ENCODE measurements around the gene KRTAP21-2. TPM values are rescaled to one million over a fixed set of nuclear protein-coding genes. Genes with fewer than 3 reads are reported as not detected.

KRTAP21-2 gene
- total RNA-seq (2014; rRNA removed; shearing (Covaris generic)) (not detected in 2 replicates), polyA plus RNA-seq (2016; fragmentation: Nextera tagmentation; extraction: Ambion mirVana) (not detected in 2 replicates)

GRCh38 chr21:30747159-30747558 lies at the start of gene KRTAP21-2:
Gene KRTAP21-2 (minus strand): TSS chr21:30747259. CDS start chr21:30747202, 57 bp downstream.
- Histone ChIP-seq H3K4me3 (no peak within 1 kb of the TSS), H3K27me3 (replicated peaks; ENCODE audit: insufficient read depth) (no peaks in the 10 kb centered on the region), H3K9ac (no peak within 1 kb of the TSS), H2AFZ (no peak within 1 kb of the TSS), H3K79me2 (ENCODE audit: insufficient read depth) (no peaks in the 10 kb centered on the region), H3K4me1 (ENCODE audit: insufficient read depth) (no peaks in the 10 kb centered on the region), H4K20me1 (ENCODE audit: insufficient read depth) (no peaks in the 10 kb centered on the region), H3K36me3 (ENCODE audit: low read depth) (no peaks in the 10 kb centered on the region), H3K9me3 (ENCODE audit: low read depth) (no peaks in the 10 kb centered on the region), H3K27ac (no peak within 1 kb of the TSS), H3F3A (ENCODE audit: insufficient read depth) (no peaks in the 10 kb centered on the region), H3K4me2 (ENCODE audit: unreplicated experiment) (no peak within 1 kb of the TSS), H3K9me2 (ENCODE audit: insufficient read depth) (no peaks in the 10 kb centered on the region)
- no peak for DNase-seq
- in situ Hi-C loops (cut with MboI) = no loop called here
- TF ChIP-seq EZH2phosphoT487 (IDR thresholded peaks at IDR 0.05; ENCODE audit: insufficient read depth, low read depth) (no peak), EZH2 (IDR thresholded peaks at IDR 0.05; ENCODE audit: insufficient read depth, poor library complexity, severe bottlenecking) (no peak)

GRCh38 chr21:30793581-30794314 lies 46.7 kb upstream of the KRTAP21-2 start:
- no peaks in the 10 kb centered on the region for H3K4me1 ChIP-seq (ENCODE audit: insufficient read depth)
- H4K20me1 ChIP-seq (ENCODE audit: insufficient read depth) = no peaks in the 10 kb centered on the region
- H2AFZ ChIP-seq = no peak overlapping the region
- 13 to 14% methylated on average over 2 of the region's 2 CpGs for WGBS, 2 experiments (ENCODE audit: low coverage in 1 of 2, low lambda C conversion rate in 2 of 2, missing lambda C conversion rate in 2 of 2)
- H3K9me2 ChIP-seq (ENCODE audit: insufficient read depth) = no peaks in the 10 kb centered on the region
- H3K27me3 ChIP-seq (replicated peaks; ENCODE audit: insufficient read depth) = no peaks in the 10 kb centered on the region
- DNase-seq = no peak
- H3K79me2 ChIP-seq (ENCODE audit: insufficient read depth) = no peaks in the 10 kb centered on the region
- no peaks in the 10 kb centered on the region for H3F3A ChIP-seq (ENCODE audit: insufficient read depth)
- H3K9ac ChIP-seq = no peak overlapping the region
- in situ Hi-C loops (cut with MboI) = no loop called here
- H3K27ac ChIP-seq = no peak overlapping the region
- no peak overlapping the region for H3K4me3 ChIP-seq
- no peaks in the 10 kb centered on the region for H3K36me3 ChIP-seq (ENCODE audit: low read depth)
- no peak overlapping the region for H3K4me2 ChIP-seq (ENCODE audit: unreplicated experiment)
- no peak for TF ChIP-seq EZH2phosphoT487 (IDR thresholded peaks at IDR 0.05; ENCODE audit: insufficient read depth, low read depth)
- no peak for TF ChIP-seq EZH2 (IDR thresholded peaks at IDR 0.05; ENCODE audit: insufficient read depth, poor library complexity, severe bottlenecking)
- H3K9me3 ChIP-seq (ENCODE audit: low read depth) = no peaks in the 10 kb centered on the region

- Histone ChIP-seq H2AFZ (no peak overlapping the region), H3F3A (ENCODE audit: insufficient read depth) (no peaks in the 10 kb centered on the region), H3K4me2 (ENCODE audit: unreplicated experiment) (no peak overlapping the region), H3K36me3 (ENCODE audit: low read depth) (no peaks in the 10 kb centered on the region), H3K4me1 (ENCODE audit: insufficient read depth) (no peaks in the 10 kb centered on the region), H3K9me2 (ENCODE audit: insufficient read depth) (no peaks in the 10 kb centered on the region), H3K27ac (no peak overlapping the region), H3K79me2 (ENCODE audit: insufficient read depth) (no peaks in the 10 kb centered on the region), H3K4me3 (no peak overlapping the region), H3K9me3 (ENCODE audit: low read depth) (no peaks in the 10 kb centered on the region), H3K9ac (no peak overlapping the region), H3K27me3 (replicated peaks; ENCODE audit: insufficient read depth) (no peaks in the 10 kb centered on the region), H4K20me1 (ENCODE audit: insufficient read depth) (no peaks in the 10 kb centered on the region)
- no peak for DNase-seq
- in situ Hi-C loops (cut with MboI) = no loop called here
- TF ChIP-seq EZH2 (IDR thresholded peaks at IDR 0.05; ENCODE audit: insufficient read depth, poor library complexity, severe bottlenecking) (no peak), EZH2phosphoT487 (IDR thresholded peaks at IDR 0.05; ENCODE audit: insufficient read depth, low read depth) (no peak)
- WGBS, 2 experiments (ENCODE audit: low coverage in 1 of 2, low lambda C conversion rate in 2 of 2, missing lambda C conversion rate in 2 of 2) = 9 to 11% methylated on average over 1 of the region's 1 CpG
Measured at GRCh38 chr21:30779249-30779648, 32.2 kb upstream of the KRTAP21-2 start.

GRCh38 chr21:30769724-30770431 lies 22.8 kb upstream of the KRTAP21-2 start:
- H3K4me2 ChIP-seq (ENCODE audit: unreplicated experiment) = no peak overlapping the region
- DNase-seq = no peak
- H3K9me3 ChIP-seq (ENCODE audit: low read depth) = peaks cover 2% of the 10 kb centered on the region
- no peak overlapping the region for H3K9ac ChIP-seq
- H3K9me2 ChIP-seq (ENCODE audit: insufficient read depth) = no peaks in the 10 kb centered on the region
- H3K27ac ChIP-seq = no peak overlapping the region
- in situ Hi-C loops (cut with MboI) = no loop called here
- H4K20me1 ChIP-seq (ENCODE audit: insufficient read depth) = no peaks in the 10 kb centered on the region
- H3K27me3 ChIP-seq (replicated peaks; ENCODE audit: insufficient read depth) = no peaks in the 10 kb centered on the region
- no peaks in the 10 kb centered on the region for H3K4me1 ChIP-seq (ENCODE audit: insufficient read depth)
- no peaks in the 10 kb centered on the region for H3K36me3 ChIP-seq (ENCODE audit: low read depth)
- H2AFZ ChIP-seq = no peak overlapping the region
- H3F3A ChIP-seq (ENCODE audit: insufficient read depth) = no peaks in the 10 kb centered on the region
- TF ChIP-seq EZH2 (IDR thresholded peaks at IDR 0.05; ENCODE audit: insufficient read depth, poor library complexity, severe bottlenecking) = no peak
- no peak for TF ChIP-seq EZH2phosphoT487 (IDR thresholded peaks at IDR 0.05; ENCODE audit: insufficient read depth, low read depth)
- no peak overlapping the region for H3K4me3 ChIP-seq
- 44 to 54% methylated on average over 4 of the region's 4 CpGs for WGBS, 2 experiments (ENCODE audit: low coverage in 1 of 2, low lambda C conversion rate in 2 of 2, missing lambda C conversion rate in 2 of 2)
- no peaks in the 10 kb centered on the region for H3K79me2 ChIP-seq (ENCODE audit: insufficient read depth)

All from GM23248 (cell line).